Tibial nerve (tissue), 4 donors: ENCODE results near the gene ZBTB12. TPM values are rescaled to one million over a fixed set of nuclear protein-coding genes. Genes with fewer than 3 reads are reported as not detected.

ENCODE experiments used
- DNase-seq, 2 donors: peaks; one replicate each; pipeline ENCODE4 v3.0.0-alpha.2; 2019; ENCODE audit warnings: low spot score in 2 of 2
- H3K27ac ChIP-seq, 4 donors: fragments of 200-600 bp; sonication (generic) in 3 of 4; one replicate each; pipeline ENCODE4 v1.5.1; 2017 to 2019; ENCODE audit warnings: mild to moderate bottlenecking in 1 of 4
- H3K27me3 ChIP-seq, 2 donors: fragments of 200-600 bp; sonication (generic) in 1 of 2; one replicate each; pipeline versions ENCODE4 v1.5.1 to v1.6.0; 2017 to 2019
- H3K36me3 ChIP-seq, 3 donors: fragments of 200-600 bp; sonication (generic); one replicate each; pipeline ENCODE4 v1.5.1; 2018 to 2019
- H3K4me1 ChIP-seq, 4 donors: fragments of 200-600 bp; sonication (generic) in 3 of 4; one replicate each; pipeline ENCODE4 v1.5.1; 2017 to 2019
- H3K4me3 ChIP-seq, 4 donors: fragments of 200-600 bp; sonication (generic) in 3 of 4; one replicate each; pipeline ENCODE4 v1.5.1; 2017 to 2019; ENCODE audit warnings: mild to moderate bottlenecking in 1 of 4, moderate library complexity in 1 of 4
- H3K9me3 ChIP-seq, 4 donors: fragments of 200-600 bp; sonication (generic) in 3 of 4; one replicate each; pipeline ENCODE4 v1.5.1; 2017 to 2019
- EP300 ChIP-seq, 2 donors: sonication (generic); formaldehyde crosslinking; IDR thresholded peaks; one replicate each; pipeline ENCODE4 v1.6.1; 2017; ENCODE audit warnings: antibody characterized with exemption in 2 of 2, mild to moderate bottlenecking in 1 of 2
- POLR2A ChIP-seq, 2 donors: fragments of 450-650 bp; IDR thresholded peaks; one replicate each; pipeline ENCODE4 v1.6.1; 2017; ENCODE audit warnings: antibody characterized with exemption in 2 of 2, mild to moderate bottlenecking in 2 of 2, moderate library complexity in 2 of 2
- whole genome bisulfite sequencing, 2 donors: methylation state at CpG; one replicate each; pipeline ENCODE4 v1.1.5; 2018; 5-methylcytosine and 5-hydroxymethylcytosine counted together
- small RNA-seq: library from RNA; depleted of rRNA; stranded (forward); fragments of <200 nt; gene quantifications from one replicate; pipeline ENCODE3, GENCODE V24; 2016
- total RNA-seq, 4 donors: library from RNA; depleted of rRNA; stranded (reverse); fragments of >200 nt; gene quantifications; one replicate each; pipeline ENCODE4 v1.1.0, GENCODE V29; 2016
- TF ChIP-seq, protein P1 (sequence below), 5 experiments: fragments of 200-600 bp in 3 of 5; fragments of 450-650 bp in 2 of 5; sonication (generic) in 3 of 5; IDR thresholded peaks; one replicate each; pipeline ENCODE4 v1.5.1; 2016 to 2019; ENCODE audit warnings: antibody characterized with exemption in 5 of 5, mild to moderate bottlenecking in 3 of 5, moderate library complexity in 2 of 5

The ZBTB12 gene
- total RNA-seq, 4 donors from 2014 or later = 0.63 to 3.5 (median 2.9) TPM

GRCh38 chr6:31850765-31851484 is 51.0 kb downstream of the ZBTB12 start:
- Histone ChIP-seq H3K9me3 (no peaks in the 10 kb centered on the region), H3K4me3 (no peak overlapping the region), H3K27ac (no peak overlapping the region), H3K36me3 (no peaks in the 10 kb centered on the region), H3K27me3 (no peaks in the 10 kb centered on the region), H3K4me1 (no peaks in the 10 kb centered on the region)
- 83 to 96% methylated on average over 2 of the region's 2 CpGs for WGBS, 2 donors
- DNase-seq = no peak
- no peak for TF ChIP-seq EP300 (IDR thresholded peaks at IDR 0.05)
- no peak for TF ChIP-seq POLR2A (IDR thresholded peaks at IDR 0.05)
- TF ChIP-seq, protein P1, sequence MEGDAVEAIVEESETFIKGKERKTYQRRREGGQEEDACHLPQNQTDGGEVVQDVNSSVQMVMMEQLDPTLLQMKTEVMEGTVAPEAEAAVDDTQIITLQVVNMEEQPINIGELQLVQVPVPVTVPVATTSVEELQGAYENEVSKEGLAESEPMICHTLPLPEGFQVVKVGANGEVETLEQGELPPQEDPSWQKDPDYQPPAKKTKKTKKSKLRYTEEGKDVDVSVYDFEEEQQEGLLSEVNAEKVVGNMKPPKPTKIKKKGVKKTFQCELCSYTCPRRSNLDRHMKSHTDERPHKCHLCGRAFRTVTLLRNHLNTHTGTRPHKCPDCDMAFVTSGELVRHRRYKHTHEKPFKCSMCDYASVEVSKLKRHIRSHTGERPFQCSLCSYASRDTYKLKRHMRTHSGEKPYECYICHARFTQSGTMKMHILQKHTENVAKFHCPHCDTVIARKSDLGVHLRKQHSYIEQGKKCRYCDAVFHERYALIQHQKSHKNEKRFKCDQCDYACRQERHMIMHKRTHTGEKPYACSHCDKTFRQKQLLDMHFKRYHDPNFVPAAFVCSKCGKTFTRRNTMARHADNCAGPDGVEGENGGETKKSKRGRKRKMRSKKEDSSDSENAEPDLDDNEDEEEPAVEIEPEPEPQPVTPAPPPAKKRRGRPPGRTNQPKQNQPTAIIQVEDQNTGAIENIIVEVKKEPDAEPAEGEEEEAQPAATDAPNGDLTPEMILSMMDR (IDR thresholded peaks at IDR 0.05) = no peak

Small RNAs within 50 kb of the gene (small RNA-seq; reads per million reads assigned to genes)
- not detected for gene AL645922.1

Other genes starting within 250 kb of the ZBTB12 start
- gene BAG6, start 249.4 kb downstream of the ZBTB12 start, total RNA-seq = 100 to 1,000 TPM; 189 to 228 (median 210) TPM
- gene APOM, start 246.2 kb downstream of the ZBTB12 start, total RNA-seq = 1 to 10 TPM in 1 of 4 donors, under 1 TPM in 2, not detected in 1; 0.63 to 2.0 (median 0.90) TPM
- gene C6orf47, start 241.3 kb downstream of the ZBTB12 start, total RNA-seq = 10 to 100 TPM; 13.8 to 23.3 (median 20.5) TPM
- 10 to 100 TPM; 18.8 to 30.0 (median 26.5) TPM for gene GPANK1, start 237.1 kb downstream of the ZBTB12 start, total RNA-seq
- gene CSNK2B, start 236.0 kb downstream of the ZBTB12 start, total RNA-seq = 100 to 1,000 TPM; 183 to 207 (median 188) TPM
- 10 to 100 TPM in 2 of 4 donors, 1 to 10 TPM in 2; 7.6 to 13.0 (median 9.8) TPM for gene LY6G5B, start 232.1 kb downstream of the ZBTB12 start, total RNA-seq
- under 1 TPM in 1 of 4 donors, not detected in 3; 0.84 TPM for gene LY6G5C, start 221.0 kb downstream of the ZBTB12 start, total RNA-seq
- 10 to 100 TPM; 37.1 to 62.1 (median 49.9) TPM for gene ABHD16A, start 198.8 kb downstream of the ZBTB12 start, total RNA-seq
- gene LY6G6F, start 195.2 kb downstream of the ZBTB12 start, total RNA-seq = not detected
- not detected for gene LY6G6D, start 186.7 kb downstream of the ZBTB12 start, total RNA-seq
- gene LY6G6C, start 180.3 kb downstream of the ZBTB12 start, total RNA-seq = not detected
- not detected for gene MPIG6B, start 178.7 kb downstream of the ZBTB12 start, total RNA-seq
- gene DDAH2, start 172.8 kb downstream of the ZBTB12 start, total RNA-seq = 100 to 1,000 TPM; 134 to 193 (median 166) TPM
- gene CLIC1, start 165.6 kb downstream of the ZBTB12 start, total RNA-seq = 100 to 1,000 TPM; 216 to 341 (median 246) TPM
- gene MSH5, start 162.1 kb downstream of the ZBTB12 start, total RNA-seq = 10 to 100 TPM; 12.2 to 25.5 (median 18.4) TPM
- gene SAPCD1, start 139.4 kb downstream of the ZBTB12 start, total RNA-seq = 1 to 10 TPM in 3 of 4 donors, not detected in 1; 1.5 to 5.5 (median 4.8) TPM
- gene VWA7, start 124.8 kb downstream of the ZBTB12 start, total RNA-seq = under 1 TPM; 0.21 to 0.66 (median 0.35) TPM
- 10 to 100 TPM; 40.8 to 58.6 (median 50.1) TPM for gene VARS1, start 106.3 kb downstream of the ZBTB12 start, total RNA-seq
- 10 to 100 TPM; 23.9 to 31.8 (median 28.4) TPM for gene LSM2, start 95.1 kb downstream of the ZBTB12 start, total RNA-seq
- 1 to 10 TPM in 2 of 4 donors, under 1 TPM in 2; 0.20 to 2.4 (median 1.2) TPM for gene HSPA1L, start 86.8 kb downstream of the ZBTB12 start, total RNA-seq
- gene HSPA1A, start 86.5 kb downstream of the ZBTB12 start, total RNA-seq = 100 to 1,000 TPM; 170 to 304 (median 221) TPM
- gene HSPA1B, start 74.3 kb downstream of the ZBTB12 start, total RNA-seq = 100 to 1,000 TPM; 134 to 186 (median 168) TPM
- 10 to 100 TPM; 25.8 to 44.6 (median 33.8) TPM for gene NEU1, start 39.3 kb downstream of the ZBTB12 start, total RNA-seq
- gene SLC44A4, start 23.1 kb downstream of the ZBTB12 start, total RNA-seq = under 1 TPM in 3 of 4 donors, not detected in 1; 0.22 to 0.84 (median 0.59) TPM
- 10 to 100 TPM; 38.2 to 63.9 (median 46.8) TPM for gene EHMT2, start 4.4 kb downstream of the ZBTB12 start, total RNA-seq
- gene C2, start 25.6 kb upstream of the ZBTB12 start, total RNA-seq = 10 to 100 TPM in 1 of 4 donors, 1 to 10 TPM in 3; 4.6 to 17.4 (median 6.1) TPM
- 10 to 100 TPM; 15.7 to 66.5 (median 26.2) TPM for gene CFB, start 44.0 kb upstream of the ZBTB12 start, total RNA-seq
- gene NELFE, start 56.9 kb upstream of the ZBTB12 start, total RNA-seq = 100 to 1,000 TPM in 1 of 4 donors, 10 to 100 TPM in 3; 74.1 to 101 (median 88.6) TPM
- gene SKIC2, start 57.1 kb upstream of the ZBTB12 start, total RNA-seq = 10 to 100 TPM; 47.1 to 83.1 (median 48.2) TPM
- 10 to 100 TPM; 16.2 to 46.1 (median 34.3) TPM for gene DXO, start 70.1 kb upstream of the ZBTB12 start, total RNA-seq
- 100 to 1,000 TPM; 230 to 361 (median 258) TPM for gene C4A, start 80.0 kb upstream of the ZBTB12 start, total RNA-seq
- 100 to 1,000 TPM; 266 to 420 (median 299) TPM for gene C4B, start 112.7 kb upstream of the ZBTB12 start, total RNA-seq
- 10 to 100 TPM in 1 of 4 donors, 1 to 10 TPM in 3; 1.0 to 15.3 (median 3.9) TPM for gene CYP21A2, start 136.3 kb upstream of the ZBTB12 start, total RNA-seq
- gene TNXB, start 207.3 kb upstream of the ZBTB12 start, total RNA-seq = 100 to 1,000 TPM; 231 to 547 (median 297) TPM
- gene ATF6B, start 226.2 kb upstream of the ZBTB12 start, total RNA-seq = 100 to 1,000 TPM in 3 of 4 donors, 10 to 100 TPM in 1; 74.3 to 121 (median 102) TPM
- 1 to 10 TPM; 1.3 to 5.4 (median 3.0) TPM for gene FKBPL, start 228.2 kb upstream of the ZBTB12 start, total RNA-seq
- gene PRRT1, start 249.9 kb upstream of the ZBTB12 start, total RNA-seq = 1 to 10 TPM in 2 of 4 donors, under 1 TPM in 2; 0.21 to 2.7 (median 1.7) TPM